Parathyroid adenoma (tissue), 2 donors: ENCODE results near the gene PCARE.
"Not testable (repeated sequence)": the region's sequence is repeated elsewhere in the genome, so short reads cannot be mapped to it uniquely, and the experiment has no call there.

Experiments used
- H2AFZ ChIP-seq: fragments of 300-600 bp; sonication (generic); one replicate; pipeline ENCODE4 v1.7.0; 2017; ENCODE audit warnings: antibody characterized with exemption, mild to moderate bottlenecking
- H3K27ac ChIP-seq: fragments of 300-600 bp; sonication (generic); one replicate; pipeline ENCODE4 v1.7.0; 2017
- H3K27me3 ChIP-seq: fragments of 300-600 bp; sonication (generic); one replicate; pipeline ENCODE4 v1.7.0; 2017; ENCODE audit warnings: low read length; ENCODE audit not compliant: control insufficient read depth, insufficient read depth
- H3K36me3 ChIP-seq: fragments of 300-600 bp; sonication (generic); one replicate; pipeline ENCODE4 v1.7.0; 2017; ENCODE audit warnings: low read length; ENCODE audit not compliant: control insufficient read depth, insufficient read depth
- H3K4me1 ChIP-seq: fragments of 300-600 bp; sonication (generic); one replicate; pipeline ENCODE4 v1.7.0; 2017; ENCODE audit warnings: control low read depth
- H3K4me2 ChIP-seq: fragments of 300-600 bp; sonication (generic); one replicate; pipeline ENCODE4 v1.7.0; 2017; ENCODE audit warnings: low read length
- H3K4me3 ChIP-seq: fragments of 300-600 bp; sonication (generic); one replicate; pipeline ENCODE4 v1.7.0; 2017; ENCODE audit warnings: low read depth, low read length
- H3K79me2 ChIP-seq: fragments of 300-600 bp; sonication (generic); one replicate; pipeline ENCODE4 v1.7.0; 2017; ENCODE audit warnings: control low read depth
- H3K9ac ChIP-seq: fragments of 300-600 bp; sonication (generic); one replicate; pipeline ENCODE4 v1.7.0; 2017; ENCODE audit warnings: mild to moderate bottlenecking
- H3K9me3 ChIP-seq: fragments of 300-600 bp; sonication (generic); one replicate; pipeline ENCODE4 v1.7.0; 2017; ENCODE audit warnings: low read length; ENCODE audit not compliant: control insufficient read depth
- TF ChIP-seq, protein P1 (sequence below): fragments of 300-600 bp; sonication (generic); IDR thresholded peaks from one replicate; pipeline ENCODE4 v1.7.0; 2017; ENCODE audit warnings: antibody characterized with exemption, mild to moderate bottlenecking
- donor health status: primary hyperparathyroidism.

PCARE gene

DNA sequence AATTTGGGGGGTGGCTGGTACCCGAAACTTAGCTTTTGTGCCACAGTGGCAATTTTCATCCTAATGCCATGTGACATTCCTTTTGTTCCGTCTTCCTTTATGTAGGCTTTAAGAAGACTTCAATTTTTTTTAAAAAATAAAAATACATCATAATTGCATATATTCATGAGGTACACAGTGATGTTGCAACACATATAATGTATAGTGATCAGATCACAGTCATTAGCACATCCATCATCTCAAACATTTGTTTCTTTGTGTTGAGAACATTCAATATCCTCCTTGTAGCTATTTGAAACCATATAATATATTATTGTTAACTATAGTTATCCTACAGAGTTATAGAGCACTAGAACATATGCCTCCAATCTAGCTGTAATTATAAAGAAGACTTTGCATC, 34.9 kb upstream of the PCARE start:
- no peak overlapping the region for H3K4me2 ChIP-seq
- H3K4me1 ChIP-seq: no peaks in the 10 kb centered on the region
- no peaks in the 10 kb centered on the region for H3K9me3 ChIP-seq
- no peaks in the 10 kb centered on the region for H3K36me3 ChIP-seq
- no peaks in the 10 kb centered on the region for H3K27me3 ChIP-seq
- H3K9ac ChIP-seq: no peak overlapping the region
- H2AFZ ChIP-seq: no peak overlapping the region
- no peak overlapping the region for H3K27ac ChIP-seq
- no peak overlapping the region for H3K4me3 ChIP-seq
- TF ChIP-seq, protein P1, sequence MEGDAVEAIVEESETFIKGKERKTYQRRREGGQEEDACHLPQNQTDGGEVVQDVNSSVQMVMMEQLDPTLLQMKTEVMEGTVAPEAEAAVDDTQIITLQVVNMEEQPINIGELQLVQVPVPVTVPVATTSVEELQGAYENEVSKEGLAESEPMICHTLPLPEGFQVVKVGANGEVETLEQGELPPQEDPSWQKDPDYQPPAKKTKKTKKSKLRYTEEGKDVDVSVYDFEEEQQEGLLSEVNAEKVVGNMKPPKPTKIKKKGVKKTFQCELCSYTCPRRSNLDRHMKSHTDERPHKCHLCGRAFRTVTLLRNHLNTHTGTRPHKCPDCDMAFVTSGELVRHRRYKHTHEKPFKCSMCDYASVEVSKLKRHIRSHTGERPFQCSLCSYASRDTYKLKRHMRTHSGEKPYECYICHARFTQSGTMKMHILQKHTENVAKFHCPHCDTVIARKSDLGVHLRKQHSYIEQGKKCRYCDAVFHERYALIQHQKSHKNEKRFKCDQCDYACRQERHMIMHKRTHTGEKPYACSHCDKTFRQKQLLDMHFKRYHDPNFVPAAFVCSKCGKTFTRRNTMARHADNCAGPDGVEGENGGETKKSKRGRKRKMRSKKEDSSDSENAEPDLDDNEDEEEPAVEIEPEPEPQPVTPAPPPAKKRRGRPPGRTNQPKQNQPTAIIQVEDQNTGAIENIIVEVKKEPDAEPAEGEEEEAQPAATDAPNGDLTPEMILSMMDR: no peak
- no peaks in the 10 kb centered on the region for H3K79me2 ChIP-seq

DNA sequence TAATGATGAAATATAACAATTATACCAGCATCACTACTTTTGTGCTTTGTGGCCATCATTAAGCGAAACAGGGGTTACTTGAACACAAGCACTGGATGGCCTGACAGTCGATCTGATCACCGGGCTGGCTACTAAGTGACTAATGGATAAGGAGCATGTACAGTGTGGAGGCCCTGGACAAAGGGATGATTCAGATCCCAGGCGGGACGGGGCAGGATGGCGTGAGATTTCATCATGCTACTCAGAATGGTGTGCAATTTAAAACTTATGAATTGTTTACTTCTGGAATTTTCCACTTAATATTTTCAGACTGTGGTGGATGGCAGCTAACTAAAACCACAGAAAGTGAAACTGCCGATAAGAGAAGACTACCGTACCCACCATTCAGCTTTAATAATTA, 33.9 kb upstream of the PCARE start:
- no peaks in the 10 kb centered on the region for H3K9me3 ChIP-seq
- H3K4me1 ChIP-seq: no peaks in the 10 kb centered on the region
- no peak overlapping the region for H3K4me3 ChIP-seq
- no peaks in the 10 kb centered on the region for H3K79me2 ChIP-seq
- no peaks in the 10 kb centered on the region for H3K27me3 ChIP-seq
- no peak overlapping the region for H3K9ac ChIP-seq
- TF ChIP-seq, protein P1: no peak
- H3K4me2 ChIP-seq: no peak overlapping the region
- H3K36me3 ChIP-seq: no peaks in the 10 kb centered on the region
- no peak overlapping the region for H3K27ac ChIP-seq
- no peak overlapping the region for H2AFZ ChIP-seq

DNA sequence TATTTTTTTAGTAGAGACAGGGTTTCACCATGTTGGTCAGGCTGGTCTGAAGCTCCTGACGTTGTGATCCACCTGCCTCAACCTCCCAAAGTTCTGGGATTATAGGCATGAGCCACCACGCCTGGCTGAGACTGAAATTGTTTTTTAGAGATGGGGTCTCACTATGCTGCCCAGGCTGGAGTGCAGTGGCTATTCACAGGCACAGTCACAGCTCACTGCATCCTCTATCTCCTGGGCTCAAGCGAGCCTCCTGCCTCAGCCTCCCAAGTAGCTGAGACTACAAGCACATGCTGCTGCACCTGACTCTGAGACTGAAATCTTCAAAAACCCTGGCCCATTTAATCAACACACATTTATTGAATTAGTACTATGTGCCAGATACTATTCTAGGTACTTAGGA, 33.2 kb upstream of the PCARE start:
- not testable (repeated sequence) for H3K27me3 ChIP-seq, H3K4me3 ChIP-seq, H3K4me1 ChIP-seq, H3K4me2 ChIP-seq, H3K9me3 ChIP-seq, H3K79me2 ChIP-seq, H2AFZ ChIP-seq, H3K36me3 ChIP-seq, H3K27ac ChIP-seq, H3K9ac ChIP-seq

DNA sequence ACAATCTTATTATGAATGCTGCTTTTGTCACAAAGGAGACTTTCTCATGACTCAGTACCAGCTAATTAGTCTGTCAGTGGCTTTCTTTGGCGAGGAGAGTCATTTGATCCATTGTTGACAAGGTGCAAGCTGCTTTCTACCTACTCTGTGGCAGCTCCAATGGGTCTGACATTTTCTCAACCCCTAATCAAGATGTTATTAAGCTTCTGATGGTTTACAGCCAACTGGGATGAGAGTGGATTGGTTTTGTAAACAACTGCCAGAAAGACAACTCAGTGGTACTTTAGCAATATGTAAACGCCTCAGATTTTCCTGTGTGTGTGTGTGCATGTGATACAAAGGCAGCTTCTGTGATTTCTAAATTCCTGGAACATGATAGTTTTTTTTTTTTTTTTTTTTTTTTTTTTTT, 32.7 kb upstream of the PCARE start:
- no peaks in the 10 kb centered on the region for H3K79me2 ChIP-seq
- TF ChIP-seq, protein P1: no peak
- no peak overlapping the region for H3K27ac ChIP-seq
- no peaks in the 10 kb centered on the region for H3K36me3 ChIP-seq
- H2AFZ ChIP-seq: no peak overlapping the region
- no peak overlapping the region for H3K4me3 ChIP-seq
- no peaks in the 10 kb centered on the region for H3K9me3 ChIP-seq
- no peak overlapping the region for H3K9ac ChIP-seq
- H3K27me3 ChIP-seq: no peaks in the 10 kb centered on the region
- H3K4me2 ChIP-seq: no peak overlapping the region
- no peaks in the 10 kb centered on the region for H3K4me1 ChIP-seq

DNA sequence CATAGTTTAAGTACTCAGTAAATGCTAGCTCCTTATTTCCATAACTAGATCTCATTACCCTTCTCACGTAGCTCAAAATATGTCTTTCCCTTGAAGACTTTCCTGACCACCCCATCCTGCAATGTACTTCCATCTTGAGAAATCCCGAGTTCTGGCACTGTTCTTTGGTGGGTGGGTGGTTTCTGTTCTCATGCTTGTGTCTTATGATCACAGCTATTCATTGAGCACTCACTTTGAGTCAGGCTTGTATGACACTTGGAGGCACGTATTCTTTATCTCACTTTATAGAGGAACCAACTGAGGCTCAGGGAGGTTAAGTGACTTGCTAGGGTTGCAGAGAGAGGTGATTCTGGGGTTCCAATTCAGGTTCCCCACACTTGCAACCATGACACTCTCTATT, 31.9 kb upstream of the PCARE start:
- H3K9ac ChIP-seq: no peak overlapping the region
- no peak overlapping the region for H3K4me3 ChIP-seq
- no peak overlapping the region for H2AFZ ChIP-seq
- H3K79me2 ChIP-seq: no peaks in the 10 kb centered on the region
- H3K27ac ChIP-seq: no peak overlapping the region
- no peaks in the 10 kb centered on the region for H3K4me1 ChIP-seq
- no peaks in the 10 kb centered on the region for H3K9me3 ChIP-seq
- H3K4me2 ChIP-seq: no peak overlapping the region
- TF ChIP-seq, protein P1: no peak
- no peaks in the 10 kb centered on the region for H3K27me3 ChIP-seq
- H3K36me3 ChIP-seq: no peaks in the 10 kb centered on the region
